GM18861 (cell line): Measurements from ENCODE around the gene GSTA5.
"Not testable (repeated sequence)": the region's sequence is repeated elsewhere in the genome, so short reads cannot be mapped to it uniquely, and the experiment has no call there.

Experiments used
- ATAC-seq: cut with Tn5 transposase; IDR thresholded peaks from one replicate; pipeline ENCODE4 v1.9.1; 2021; ENCODE audit not compliant: unreplicated experiment

Gene GSTA5

DNA sequence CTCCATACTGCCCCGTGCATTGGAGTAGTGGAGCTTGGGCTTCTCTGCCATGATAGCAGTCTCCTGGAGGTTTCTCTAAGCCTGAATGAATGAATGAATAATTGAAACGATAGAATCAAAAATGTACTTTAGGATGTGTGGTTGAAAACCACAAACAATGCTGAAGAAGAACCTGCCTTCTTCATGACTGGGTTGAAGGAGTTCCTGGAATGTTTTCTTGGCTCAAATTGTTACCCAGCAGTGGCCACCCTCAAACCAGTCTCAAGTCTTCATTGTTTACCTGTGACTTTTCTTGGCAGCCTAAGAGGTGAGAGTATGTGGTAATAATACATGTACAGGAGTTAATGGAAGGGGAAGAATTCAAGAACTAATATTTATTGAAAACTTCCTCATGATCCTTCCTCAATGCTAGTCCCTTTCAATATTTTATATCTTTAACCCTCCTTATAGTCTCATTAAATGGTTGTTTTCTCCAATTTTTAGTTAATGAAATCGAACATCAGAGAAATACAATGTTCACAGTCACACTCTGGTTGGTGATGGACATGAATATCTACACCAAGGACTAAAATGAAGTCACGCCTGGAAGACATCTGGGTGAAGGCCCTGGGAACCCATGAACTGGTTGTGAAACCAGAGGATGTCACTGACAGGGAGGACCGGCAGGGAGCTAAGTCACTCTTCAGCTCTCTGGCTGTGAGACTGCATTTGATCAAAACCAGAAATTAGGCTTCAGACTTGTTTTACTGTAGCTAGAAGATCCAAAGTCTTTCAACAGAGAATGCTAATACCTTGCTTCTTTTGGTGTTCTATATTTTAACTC, at the start of gene GSTA5:
Gene GSTA5 (minus strand): TSS at position 51 of the 823 bp plus-strand sequence.
- ATAC-seq, result no peak

DNA sequence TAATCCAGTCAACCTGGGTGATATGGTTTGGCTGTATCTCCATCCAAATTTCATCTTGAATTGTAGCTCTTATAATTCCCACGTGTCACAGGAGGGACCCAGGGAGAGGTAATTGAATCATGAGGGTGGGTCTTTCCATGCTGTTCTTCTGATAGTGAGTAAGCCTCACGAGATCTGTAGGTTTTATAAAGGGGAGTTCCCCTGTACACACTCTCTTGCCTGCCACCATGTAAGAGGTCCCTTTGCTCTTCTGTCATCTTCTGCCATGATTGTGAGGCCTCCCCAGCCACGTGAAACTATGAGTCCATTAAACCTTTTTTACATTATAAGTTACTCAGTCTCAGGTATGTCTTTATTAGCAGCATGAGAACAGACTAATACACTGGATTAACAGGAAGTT, 49.4 kb upstream of the GSTA5 start:
- no peak for ATAC-seq

DNA sequence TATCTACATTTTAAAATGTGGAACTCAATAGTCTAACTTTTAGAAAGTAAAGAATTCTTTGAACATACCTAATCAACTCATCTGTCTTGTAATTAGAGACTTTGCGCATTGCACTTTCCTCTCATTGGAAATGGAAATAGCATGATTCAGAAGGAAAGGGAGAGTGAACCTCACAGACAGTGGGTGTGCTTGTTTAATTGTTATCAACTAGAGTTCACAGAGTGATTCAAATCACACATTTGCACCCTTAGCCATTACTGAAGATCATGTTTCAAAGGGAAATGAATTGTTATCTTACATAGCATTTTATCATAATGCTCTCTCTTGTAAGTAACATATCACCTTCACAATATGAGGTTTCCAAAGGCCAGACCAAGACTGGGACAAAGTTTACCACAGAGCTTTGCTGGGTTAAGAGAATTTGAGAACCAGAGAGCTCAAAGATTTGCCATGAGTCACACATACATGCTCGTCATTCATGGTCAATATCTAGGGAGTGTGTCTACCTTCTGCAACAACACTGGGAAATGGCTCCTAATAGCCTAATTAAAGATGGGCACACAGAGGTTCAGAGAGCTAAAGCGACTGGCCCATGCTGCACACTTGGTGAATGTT, 47.4 kb upstream of the GSTA5 start:
- no peak for ATAC-seq

DNA sequence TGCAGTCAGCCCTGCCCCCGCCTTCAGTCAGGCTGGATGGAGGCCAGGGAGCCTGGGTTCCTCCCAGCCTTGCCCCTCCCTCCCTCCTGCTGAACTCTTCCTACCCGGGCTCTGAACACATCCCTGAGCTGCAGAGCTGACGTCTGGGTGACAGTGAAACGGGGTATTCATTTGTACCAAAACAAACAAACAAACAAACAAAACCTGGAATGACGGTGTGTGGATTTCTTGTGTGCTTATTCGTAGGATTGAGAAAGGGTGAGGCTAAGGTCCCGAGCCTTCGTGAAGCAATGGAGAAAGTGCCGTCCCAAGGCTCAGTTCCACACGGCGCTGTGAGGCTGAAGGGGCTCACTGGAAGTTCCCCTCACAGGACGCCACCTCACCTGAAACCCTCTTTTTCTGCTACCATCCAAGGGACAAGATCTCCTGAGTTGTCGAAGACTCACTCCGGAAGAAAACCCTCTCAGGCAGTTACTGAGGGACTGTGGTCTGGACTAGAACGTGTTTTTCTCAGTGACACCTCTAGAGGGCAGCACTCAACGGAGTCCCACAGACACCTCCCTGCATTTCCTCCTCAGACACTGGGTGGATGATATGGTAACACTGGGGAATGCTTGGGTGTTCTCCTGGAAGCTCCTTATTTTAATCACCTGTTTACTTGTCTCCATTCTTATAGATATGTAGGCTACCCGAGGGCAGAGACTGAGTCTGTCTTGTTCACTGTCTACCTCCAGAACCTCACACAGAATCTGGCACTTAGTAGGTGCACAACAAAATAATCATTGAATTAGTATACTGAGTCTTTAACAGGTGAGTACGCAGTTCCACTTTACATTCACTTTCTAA, 41.6 kb upstream of the GSTA5 start:
- ATAC-seq, result peak; percentile 99

DNA sequence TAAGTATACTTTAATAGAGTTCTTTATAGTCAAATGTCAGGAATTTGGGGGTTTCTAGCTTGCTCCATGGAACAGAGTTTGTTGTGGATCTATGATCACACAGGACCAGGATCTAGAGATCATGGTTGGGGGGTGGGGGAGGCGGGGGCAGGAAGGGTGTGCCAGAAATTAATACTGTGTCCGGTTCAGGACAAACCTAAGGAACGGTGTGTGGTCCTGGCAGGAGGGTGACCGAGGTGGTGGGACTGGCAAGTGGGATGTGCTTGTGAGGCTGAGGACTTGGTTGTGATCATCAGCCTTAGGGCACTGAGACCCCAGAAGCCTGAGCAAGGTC, 41.0 kb upstream of the GSTA5 start:
- ATAC-seq, result no peak

DNA sequence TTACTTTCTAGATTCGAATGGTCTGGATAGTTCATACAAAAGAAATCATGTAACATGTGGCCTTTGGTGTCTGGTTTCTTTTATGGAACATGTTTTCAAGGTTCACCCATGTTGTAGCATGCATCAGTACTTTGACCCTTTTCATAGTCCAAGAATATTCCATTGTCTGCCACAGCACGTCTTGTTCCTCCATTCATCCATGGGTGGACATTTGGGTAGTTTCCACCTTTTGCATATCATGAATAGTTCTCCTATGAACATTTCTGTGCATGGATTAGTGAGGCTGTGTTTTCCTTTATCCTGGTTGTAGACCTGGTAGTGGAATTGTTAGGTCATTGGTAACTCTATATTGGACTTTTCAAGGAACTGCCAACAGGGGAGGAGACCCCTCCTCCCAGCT, 37.2 kb upstream of the GSTA5 start:
- no peak for ATAC-seq

DNA sequence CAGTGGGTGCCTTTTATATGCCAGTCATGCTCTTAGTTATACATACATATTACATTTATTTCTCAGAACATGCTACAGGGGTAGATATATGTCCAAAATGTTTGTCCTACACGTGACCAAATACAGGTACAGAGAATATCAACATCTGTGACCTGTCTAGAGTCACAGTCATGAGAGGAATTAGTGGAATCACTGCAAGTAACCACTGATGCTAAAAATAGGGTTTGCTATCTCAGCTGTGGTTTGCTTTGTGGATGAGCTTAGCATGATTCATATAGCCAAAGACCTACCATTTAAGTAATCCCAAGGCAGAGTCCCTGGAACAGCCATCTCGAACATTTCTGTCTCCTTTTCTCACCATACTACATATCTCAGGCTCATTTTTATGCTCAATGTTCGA, 36.6 kb upstream of the GSTA5 start:
- ATAC-seq, result no peak

DNA sequence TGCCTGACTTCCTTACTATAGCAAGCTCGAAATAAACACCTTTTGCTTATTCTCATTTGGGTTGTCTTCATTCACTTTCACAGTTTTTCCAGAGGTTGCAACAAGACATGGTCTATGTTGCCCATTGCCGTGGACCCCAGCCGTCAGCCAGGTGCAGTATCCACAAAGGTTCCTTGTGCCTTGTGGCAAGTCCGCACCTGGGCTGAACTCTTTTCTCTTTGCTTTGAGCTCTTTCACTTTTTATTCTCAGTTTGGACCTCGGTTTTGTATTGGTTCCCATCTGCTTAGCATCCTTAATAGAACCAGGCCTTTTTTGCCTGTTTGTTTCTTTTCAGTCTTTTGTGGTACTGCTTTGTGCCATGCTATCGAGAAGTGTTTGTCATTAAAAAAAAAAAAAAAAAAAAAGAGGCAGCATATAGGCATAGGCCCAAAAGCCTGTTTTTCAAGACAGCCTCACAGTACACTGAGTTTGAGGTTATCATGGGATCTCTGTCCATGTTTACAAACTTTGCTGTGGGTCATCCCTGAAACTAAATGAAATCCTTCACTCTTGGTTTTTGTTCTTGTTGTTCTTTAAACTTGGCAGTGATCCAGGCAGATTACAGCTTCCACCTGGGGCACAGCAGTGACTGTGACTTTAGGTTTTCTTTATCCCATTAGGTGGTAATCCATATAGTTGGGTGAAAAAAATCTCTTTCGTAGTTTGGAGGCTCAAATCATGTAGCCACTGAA, 35.6 kb upstream of the GSTA5 start:
- no peak for ATAC-seq

DNA sequence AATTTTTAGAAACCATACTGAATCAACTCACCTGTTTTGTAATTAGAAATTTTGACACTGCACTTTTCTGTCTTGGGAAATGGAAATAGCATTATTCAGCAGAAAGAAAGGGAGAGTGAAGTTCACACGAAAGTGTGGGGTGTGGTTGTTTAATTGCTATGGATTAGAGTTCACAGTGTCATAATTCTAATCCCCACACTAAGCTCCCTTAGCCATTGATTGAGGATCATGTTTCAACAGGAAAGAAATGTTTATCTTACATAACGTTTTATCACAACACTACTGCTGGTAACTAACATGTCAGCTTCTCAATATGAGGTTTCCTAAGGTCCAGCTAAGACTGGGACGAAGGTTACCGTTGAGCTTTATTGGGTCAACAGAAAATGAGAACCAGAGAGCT, 31.4 kb upstream of the GSTA5 start:
- no peak for ATAC-seq

DNA sequence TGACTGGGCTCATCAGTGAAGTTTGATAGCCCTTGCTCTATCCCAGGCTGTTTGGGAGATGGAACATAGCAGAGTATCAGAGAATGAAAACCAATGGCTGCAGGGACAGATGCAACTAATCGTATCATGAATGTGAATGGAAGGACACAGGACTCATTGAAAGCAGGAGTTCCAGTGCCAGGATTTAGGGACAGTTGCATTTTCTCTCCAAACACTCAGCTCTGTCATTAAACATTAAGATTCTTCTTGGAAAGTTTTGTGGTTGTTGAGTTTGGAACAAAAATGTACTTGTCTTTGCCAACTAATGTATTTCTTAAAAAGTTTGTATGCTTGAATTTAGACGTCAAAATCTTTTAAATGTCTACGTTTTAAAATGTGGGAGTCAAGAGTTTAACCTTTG, 31.0 kb upstream of the GSTA5 start:
- no peak for ATAC-seq

DNA sequence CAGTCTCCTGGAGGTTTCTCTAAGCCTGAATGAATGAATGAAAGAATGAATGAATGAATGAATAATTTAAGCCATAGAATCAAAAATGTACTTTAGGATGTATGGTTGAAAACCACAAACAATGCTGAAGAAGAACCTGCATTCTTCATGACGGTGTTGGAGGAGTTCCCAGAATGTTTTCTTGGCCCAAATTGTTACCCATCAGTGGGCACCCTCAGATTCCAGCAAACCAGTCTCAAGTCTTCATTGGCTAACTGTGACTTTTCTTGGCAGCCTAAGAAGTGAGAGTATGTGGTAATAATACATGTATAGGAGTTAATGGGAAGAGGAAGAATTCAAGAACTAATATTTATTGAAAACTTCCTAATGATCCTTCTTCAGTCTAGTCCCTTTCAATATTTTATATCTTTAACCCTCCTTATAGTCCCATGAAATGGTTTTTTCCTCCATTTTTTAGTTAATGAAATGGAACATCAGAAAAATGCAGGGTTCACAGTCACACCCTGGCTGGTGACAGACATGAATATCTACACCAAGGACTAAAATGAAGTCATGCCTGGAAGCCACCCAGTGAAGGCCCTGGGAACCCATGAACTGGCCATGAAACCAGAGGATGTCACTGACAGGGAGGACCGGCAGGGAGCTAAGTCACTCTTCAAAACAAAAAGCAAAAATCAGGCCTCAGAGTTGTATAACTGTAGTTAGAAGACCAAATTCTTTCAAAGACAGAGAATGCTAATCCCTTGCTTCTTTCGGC, 29.9 kb upstream of the GSTA5 start:
- not testable (repeated sequence) for ATAC-seq

DNA sequence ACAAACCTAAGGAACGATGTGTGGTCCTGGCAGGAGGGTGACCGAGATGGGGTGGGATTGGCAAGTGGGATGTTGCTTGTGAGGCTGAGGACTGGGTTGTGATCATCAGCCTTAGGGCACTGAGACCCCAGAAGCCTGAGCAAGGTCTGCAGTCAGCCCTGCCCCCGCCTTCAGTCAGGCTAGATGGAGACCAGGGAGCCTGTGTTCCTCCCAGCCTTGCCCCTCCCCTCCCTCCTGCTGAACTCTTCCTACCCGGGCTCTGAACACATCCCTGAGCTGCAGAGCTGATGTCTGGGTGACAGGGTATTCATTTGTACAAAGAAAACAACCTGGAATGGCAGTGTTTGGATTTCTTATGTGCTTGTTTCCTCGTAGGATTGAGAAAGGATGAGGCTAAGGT, 28.3 kb upstream of the GSTA5 start:
- ATAC-seq, result not testable (repeated sequence)

DNA sequence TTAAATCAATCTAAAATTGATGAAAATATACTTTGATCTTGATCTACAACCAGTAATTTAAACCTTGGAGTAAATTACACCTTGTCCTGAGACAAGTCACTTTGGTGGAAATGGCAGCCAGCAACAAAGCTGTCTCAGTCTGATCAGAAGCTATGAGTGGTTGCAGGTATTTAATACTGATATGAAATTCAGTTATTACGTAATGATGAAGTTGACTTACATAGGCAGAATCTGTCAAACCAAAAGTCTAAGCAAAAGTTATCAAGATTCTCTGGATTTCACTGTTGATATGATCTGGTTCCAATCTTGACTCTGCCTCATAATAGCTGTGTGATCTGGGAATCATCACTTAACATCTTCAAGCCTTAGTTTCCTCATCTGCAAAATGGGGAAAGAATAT, 27.6 kb upstream of the GSTA5 start:
- ATAC-seq, result no peak

DNA sequence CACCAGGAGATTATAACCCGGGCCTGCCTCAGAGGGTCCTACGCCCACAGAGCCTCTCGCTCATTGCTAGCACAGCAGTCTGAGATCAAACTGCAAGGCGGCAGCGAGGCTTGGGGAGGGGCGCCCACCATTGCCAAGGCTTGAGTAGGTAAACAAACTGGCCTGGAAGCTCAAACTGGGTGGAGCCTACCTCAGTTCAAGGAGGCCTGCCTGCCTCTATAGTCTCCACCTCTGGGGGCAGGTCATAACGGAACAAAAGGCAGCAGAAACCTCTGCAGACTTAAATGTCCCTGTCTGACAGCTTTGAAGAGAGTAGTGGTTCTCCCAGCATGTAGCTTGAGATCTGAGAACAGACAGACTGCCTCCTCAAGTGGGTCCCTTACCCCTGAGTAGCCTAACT, 20.5 kb upstream of the GSTA5 start:
- not testable (repeated sequence) for ATAC-seq

DNA sequence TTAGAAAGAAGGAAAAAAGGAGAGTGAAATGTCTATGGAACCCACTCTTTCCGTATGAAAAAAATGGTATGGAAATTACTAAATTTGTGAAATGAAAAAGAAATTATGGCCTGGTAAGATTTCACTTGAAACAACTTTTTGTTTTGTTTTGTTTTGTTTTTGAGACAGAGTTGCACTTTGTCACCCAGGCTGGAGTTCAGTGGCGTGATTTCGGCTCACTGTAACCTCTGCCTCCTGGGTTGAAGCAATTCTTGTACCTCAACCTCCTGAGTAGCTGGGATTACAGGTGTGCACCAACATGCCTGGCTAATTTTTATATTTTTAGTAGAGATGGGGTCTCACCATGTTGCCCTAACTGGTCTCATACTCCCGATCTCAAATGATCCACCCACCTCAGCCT, 17.8 kb upstream of the GSTA5 start:
- ATAC-seq, result no peak

DNA sequence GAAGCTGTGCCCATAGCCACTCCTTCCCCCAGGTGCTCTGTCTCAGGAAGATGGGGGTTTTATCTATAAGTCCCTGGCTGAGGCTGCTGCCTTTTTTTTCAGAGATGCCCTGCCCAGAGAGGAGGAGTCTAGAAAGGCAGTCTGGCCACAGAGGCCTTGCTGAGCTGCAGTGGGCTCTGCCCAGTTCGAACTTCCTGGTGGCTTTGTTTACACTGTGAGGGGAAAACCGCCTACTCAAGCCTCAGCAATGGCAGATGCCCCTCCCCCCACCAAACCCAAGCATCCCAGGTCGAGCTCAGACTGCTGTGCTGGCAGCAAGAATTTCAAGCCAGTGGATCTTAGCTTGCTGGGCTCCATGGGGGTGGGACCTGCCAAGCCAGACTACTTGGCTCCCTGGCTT, 15.5 kb upstream of the GSTA5 start:
- not testable (repeated sequence) for ATAC-seq

DNA sequence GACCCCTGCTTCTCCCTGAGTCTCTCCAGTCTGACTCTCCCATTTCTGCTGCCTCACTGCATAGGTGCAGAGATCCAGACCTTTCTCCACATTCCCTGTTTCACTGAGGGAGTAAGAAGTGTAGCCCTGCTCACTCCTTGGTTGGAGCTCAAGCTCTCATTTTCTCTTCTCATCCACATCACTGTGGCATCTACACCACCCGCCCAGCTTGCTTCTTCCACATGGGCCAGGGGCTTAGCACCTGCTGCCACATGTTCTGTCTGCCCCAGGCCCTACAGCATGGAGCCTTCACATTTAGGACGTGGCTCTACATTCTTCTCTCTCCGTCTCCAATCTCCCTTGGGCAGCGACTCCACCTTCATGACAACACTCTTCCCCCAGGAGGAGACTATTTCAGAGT, 8.5 kb upstream of the GSTA5 start:
- ATAC-seq, result no peak

DNA sequence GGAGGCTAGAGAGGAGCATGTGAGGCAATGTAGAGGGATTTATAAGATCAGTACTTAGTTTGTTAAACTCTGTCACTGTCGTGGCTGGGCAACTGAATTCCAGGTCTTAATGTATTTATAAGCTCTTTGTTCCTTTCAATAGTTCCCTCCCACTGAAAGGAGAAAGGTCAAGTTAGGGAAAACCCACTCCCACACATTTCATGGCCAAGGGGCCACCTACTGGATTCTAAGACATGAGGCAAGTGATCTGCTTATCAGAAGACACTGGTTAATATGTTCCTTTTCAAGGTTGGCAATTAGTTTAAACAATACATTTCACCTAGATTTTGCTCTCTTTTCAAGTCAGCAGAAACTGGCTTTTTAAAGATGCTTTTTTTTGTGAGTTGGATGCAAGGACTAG, 5.4 kb upstream of the GSTA5 start:
- ATAC-seq, result no peak

DNA sequence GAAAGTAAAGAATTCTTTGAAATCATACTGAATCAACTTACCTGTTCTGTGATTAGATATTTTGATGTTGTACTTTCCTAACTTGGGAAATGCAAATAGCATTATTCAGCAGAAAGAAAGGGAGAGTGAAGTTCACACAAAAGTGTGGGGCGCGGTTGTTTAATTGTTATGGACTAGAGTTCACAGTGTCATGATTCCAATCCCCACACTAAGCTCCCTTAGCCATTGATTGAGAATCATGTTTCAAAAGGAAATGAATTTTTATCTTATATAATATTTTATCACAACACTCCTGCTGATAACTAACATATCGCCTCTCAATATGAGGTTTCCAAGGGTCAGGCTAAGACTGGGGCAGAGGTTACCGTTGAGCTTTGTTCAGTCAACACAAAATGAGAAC, 3.0 kb upstream of the GSTA5 start:
- ATAC-seq, result no peak
